ENCODE data around the gene RUSF1.

The RUSF1 gene

GRCh38 chr16:31471241-31471874 lies 36.8 kb downstream of the RUSF1 start:
- DNase-seq (ENCODE audit: low spot score), result no peak

GRCh38 chr16:31470615-31471014 lies 37.6 kb downstream of the RUSF1 start:
- no peak for DNase-seq (ENCODE audit: low spot score)

DNA sequence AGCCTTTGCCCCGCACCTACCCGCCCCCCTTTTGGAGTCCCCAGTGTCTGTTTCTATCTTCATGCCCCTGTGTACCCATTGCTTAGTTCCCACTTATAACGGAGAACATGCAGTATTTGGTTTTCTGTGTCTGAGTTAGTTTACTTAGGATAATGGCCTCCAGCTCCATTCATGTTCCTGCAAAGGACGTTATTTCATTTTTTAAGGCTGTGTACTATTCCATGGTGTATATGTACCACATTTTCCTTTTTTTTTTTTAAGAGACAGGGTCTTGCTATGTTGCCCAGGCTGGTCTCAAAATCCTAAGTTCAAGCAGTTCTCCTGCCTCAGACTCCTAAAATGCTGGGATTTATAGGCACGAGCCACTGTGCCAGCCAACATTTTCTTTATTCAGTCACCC lies 40.3 kb downstream of the RUSF1 start:
- DNase-seq (ENCODE audit: low spot score), result no peak

- no peak for DNase-seq (ENCODE audit: low spot score)
Observed at GRCh38 chr16:31467151-31467773, 40.9 kb downstream of the RUSF1 start.

DNA sequence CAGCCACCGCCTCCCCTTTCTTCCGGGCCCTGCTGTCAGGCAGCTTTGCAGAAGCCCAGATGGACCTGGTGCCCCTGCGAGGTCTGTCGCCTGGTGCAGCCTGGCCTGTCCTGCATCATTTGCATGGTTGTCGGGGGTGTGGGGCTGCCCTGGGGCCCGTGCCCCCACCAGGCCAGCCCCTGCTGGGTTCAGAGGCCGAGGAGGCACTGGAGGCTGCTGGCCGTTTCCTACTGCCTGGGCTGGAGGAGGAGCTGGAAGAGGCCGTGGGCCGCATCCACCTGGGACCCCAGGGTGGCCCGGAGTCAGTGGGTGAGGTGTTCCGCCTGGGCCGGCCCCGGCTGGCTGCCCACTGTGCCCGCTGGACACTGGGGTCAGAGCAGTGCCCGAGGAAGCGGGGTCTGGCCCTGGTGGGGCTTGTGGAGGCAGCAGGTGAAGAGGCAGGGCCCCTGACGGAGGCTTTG lies 41.8 kb downstream of the RUSF1 start:
- DNase-seq (ENCODE audit: low spot score), result no peak

DNA sequence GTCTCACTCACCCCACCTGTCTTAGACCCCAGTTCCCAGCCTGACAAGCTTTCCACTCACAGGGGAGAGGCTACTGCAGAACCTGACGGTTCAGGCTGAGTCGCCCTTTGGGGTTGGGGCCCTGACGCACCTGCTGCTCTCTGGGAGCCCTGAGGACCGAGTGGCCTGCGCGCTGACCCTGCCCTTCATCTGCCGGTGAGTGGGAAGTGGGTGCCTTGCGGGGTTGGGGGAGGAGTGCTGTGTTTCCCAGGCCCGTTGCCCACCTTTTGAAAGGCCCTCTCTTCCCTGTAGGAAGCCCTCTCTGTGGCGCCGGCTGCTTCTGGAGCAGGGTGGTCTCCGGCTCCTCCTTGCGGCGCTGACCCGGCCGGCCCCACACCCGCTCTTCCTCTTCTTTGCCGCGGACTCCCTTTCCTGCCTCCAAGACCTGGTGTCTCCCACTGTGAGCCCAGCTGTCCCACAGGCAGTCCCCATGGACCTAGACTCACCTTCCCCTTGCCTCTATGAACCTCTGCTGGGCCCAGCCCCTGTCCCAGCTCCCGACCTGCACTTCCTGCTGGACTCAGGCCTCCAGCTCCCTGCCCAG lies 42.3 kb downstream of the RUSF1 start:
- DNase-seq (ENCODE audit: low spot score), result no peak

DNA sequence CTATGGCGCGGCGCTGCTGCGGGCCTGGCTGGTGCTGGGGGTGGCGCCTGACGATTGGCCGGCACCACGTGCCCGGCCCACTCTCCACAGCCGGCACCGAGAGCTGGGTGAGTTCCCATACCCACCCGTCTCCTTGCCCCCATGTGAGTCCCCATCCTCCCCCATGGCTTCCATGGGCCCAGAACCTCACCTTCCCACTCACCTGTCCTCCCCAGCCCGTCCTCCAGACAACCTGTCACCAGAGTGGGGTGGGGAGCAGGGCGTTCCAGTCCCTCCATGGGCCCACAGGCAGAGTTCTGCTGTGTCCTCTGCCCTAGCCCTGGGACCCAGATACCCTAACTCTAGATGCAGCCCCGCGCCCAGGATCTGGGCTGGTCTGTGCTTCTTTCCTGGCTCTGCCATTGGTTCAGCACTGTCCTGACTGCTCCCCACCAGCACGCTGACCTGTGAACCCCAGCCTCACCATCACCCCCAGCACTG lies 43.4 kb downstream of the RUSF1 start:
- no peak for DNase-seq (ENCODE audit: low spot score)

DNA sequence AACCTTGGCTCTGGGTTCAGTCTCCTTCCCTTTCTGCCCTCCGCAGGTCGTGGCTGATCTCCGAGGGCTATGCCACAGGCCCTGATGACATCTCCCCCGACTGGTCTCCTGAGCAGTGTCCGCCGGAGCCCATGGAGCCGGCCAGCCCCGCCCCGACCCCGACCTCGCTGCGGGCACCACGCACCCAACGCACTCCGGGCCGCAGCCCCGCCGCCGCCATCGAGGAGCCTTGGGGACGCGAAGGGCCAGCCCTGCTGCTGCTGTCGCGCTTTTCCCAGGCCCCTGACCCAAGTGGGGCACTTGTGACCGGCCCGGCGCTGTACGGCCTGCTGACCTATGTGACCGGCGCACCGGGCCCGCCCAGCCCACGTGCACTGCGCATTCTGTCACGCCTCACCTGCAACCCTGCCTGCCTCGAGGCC lies 43.8 kb downstream of the RUSF1 start:
- no peak for DNase-seq (ENCODE audit: low spot score)

DNA sequence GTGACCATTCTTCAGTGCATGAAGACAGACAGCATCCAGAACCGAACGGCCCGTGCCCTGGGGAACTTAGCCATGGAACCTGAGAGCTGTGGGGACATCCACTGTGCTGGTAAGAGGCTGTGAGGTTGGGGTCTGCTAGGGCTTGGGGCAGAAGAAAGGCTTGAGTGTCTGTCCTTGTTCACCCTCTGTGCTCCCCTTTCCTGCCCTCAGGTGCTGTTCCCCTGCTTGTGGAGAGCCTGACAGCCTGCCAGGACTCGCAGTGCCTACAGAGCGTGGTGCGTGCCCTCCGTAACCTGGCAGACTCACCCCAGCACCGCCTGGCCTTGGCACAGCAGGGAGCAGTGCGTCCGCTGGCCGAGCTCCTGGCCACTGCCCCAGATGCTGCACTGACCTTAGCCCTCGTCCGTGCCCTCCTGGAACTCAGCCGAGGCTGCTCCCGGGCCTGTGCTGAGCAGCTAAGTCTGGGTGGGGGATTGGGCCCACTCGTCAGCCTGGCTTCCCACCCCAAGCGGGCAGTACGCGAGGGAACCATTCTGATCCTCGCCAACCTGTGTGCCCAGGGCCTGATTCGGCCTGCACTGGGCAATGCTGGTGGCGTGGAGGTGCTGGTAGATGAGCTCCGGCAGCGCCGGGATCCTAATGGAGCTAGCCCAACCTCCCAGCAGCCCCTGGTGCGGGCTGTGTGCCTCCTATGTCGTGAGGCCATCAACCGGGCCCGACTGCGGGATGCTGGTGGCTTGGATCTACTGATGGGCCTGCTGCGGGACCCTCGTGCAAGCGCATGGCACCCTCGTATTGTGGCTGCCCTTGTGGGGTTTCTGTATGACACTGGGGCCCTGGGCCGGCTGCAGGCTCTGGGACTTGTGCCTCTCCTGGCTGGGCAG lies 46.0 kb downstream of the RUSF1 start:
- no peak for DNase-seq (ENCODE audit: low spot score)

DNA sequence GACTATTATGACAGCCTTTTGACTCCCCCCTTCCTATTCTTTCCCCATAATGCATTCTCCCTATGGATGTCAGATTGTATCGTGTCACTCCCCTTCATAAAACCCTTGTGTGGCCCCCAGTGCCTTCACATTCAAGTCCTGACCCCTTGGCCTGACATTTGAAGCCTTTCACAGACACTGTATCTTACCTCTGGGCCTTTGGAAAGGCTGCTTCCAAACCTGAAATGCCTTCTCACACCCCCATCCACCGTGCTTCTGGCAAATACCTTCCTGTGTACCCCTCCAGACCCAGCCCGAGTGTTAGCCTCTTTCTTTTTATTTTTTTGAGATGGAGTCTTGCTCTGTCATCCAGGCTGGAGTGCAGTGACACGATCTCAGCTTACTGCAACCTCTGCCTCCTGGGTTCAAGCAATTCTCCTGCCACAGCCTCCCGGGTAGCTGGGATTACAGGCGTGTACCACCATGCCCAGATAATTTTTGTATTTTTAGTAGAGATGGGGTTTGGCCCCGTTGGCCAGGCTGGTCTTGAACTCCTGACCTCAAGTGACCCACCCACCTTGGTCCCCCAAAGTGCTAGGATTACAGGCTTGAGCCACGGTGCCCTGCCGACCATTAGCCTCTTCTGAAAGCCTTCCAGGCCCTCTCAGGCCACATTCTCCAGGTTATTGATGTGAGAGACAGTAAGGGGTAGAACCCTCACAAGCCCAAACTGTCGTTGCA lies 46.8 kb downstream of the RUSF1 start:
- DNase-seq (ENCODE audit: low spot score), result no peak

GRCh38 chr16:31460582-31461002 lies 47.6 kb downstream of the RUSF1 start:
- peak; percentile 52 for DNase-seq (ENCODE audit: low spot score)

- DNase-seq (ENCODE audit: low spot score), result peak; percentile 99
Observed at GRCh38 chr16:31459687-31460581, 48.3 kb downstream of the RUSF1 start.

GRCh38 chr16:31458844-31459686 lies 49.1 kb downstream of the RUSF1 start, which contains the start of gene ARMC5:
Gene ARMC5, plus strand, starts transcription at chr16:31459501. Its CDS starts 24 bp downstream, at chr16:31459525.
- DNase-seq (ENCODE audit: low spot score), result peak; percentile 99

- peak; percentile 29 for DNase-seq (ENCODE audit: low spot score)
Observed at GRCh38 chr16:31458073-31458843, 49.9 kb downstream of the RUSF1 start.

GRCh38 chr16:31456988-31457360 lies 51.2 kb downstream of the RUSF1 start:
- no peak for DNase-seq (ENCODE audit: low spot score)

- peak; percentile 42 for DNase-seq (ENCODE audit: low spot score)
Observed at GRCh38 chr16:31455601-31456314, 52.4 kb downstream of the RUSF1 start.

DNA sequence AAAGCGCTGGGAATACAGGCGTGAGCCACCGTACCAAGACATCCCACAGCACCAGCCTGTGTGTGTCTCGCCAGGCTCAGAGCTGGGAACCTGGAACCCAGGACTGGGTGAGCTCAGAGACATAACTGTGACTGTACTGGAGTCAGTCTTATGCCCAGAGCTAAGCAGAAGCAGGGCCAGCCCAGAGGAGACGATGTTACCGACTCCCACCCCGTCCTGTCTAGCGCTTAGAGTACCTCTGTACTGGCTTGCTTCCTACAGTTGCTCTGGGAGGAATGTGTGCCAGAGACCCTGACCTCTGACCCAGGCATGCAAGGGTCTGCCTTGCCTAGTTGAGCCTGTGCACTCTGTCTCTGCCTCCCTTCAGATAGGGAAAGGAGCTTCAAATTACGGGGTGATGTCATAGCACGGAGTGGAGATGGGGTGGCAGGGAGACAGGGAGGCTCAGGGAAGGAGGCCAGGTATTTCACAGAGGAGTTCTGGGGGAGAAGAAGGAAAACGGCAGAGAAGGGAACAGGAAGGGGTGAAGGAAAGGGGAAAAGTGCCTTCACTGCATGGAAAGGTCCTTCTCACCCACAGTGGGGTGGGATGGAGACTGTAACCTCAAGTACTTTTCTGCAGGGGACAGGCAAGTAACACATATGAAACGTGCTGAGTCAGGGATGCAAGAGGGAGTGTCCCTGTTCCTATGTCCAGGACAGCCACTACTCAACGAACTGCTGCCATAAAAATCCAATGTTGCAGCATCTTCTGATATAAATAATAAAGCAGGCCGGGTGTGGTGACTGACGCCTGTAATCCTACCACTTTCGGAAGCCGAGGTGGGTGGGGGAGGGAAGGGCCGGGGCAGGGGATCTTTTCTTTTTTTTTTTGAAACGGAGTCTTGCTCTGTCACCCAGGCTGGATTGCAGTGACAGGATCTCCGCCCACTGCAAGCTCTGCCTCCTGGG lies 54.7 kb downstream of the RUSF1 start:
- no peak for DNase-seq (ENCODE audit: low spot score)

Measured in cerebellar cortex (tissue), 1 donor.